Measurements from ENCODE around the gene MED29.

MED29 gene

GRCh38 chr19:39444598-39445195 is 53.5 kb downstream of the MED29 start:
- Histone ChIP-seq H3K4me2 (ENCODE audit: low read depth, low read length) (peak overlapping the region; percentile 81), H3K27me3 (replicated peaks; ENCODE audit: insufficient read depth, low read length) (no peaks in the 10 kb centered on the region), H3K4me1 (ENCODE audit: low read length) (peaks cover 36% of the 10 kb centered on the region), H3K9me3 (replicated peaks; ENCODE audit: insufficient read depth, low read length) (no peaks in the 10 kb centered on the region), H4K20me1 (ENCODE audit: insufficient read depth, low read length) (peaks cover 6% of the 10 kb centered on the region; the same call in 1 of the 2 replicates), H3K27ac (ENCODE audit: low read length) (peak overlapping the region; percentile 88), H3K79me2 (ENCODE audit: low read length) (peaks cover 48% of the 10 kb centered on the region), H2AFZ (ENCODE audit: low read length) (peak overlapping the region; percentile 57; the same call in 1 of the 2 replicates), H3K9me2 (replicated peaks; ENCODE audit: insufficient read depth, low read length) (no peaks in the 10 kb centered on the region), H3K36me3 (replicated peaks; ENCODE audit: insufficient read depth, low read length) (no peaks in the 10 kb centered on the region), H3K4me3 (ENCODE audit: low read length) (peak overlapping the region; percentile 99), H3F3A (ENCODE audit: insufficient read depth, low read length) (peaks cover 20% of the 10 kb centered on the region), H3K9ac (ENCODE audit: low read length) (peak overlapping the region; percentile 98)
- TF ChIP-seq EZH2phosphoT487 (IDR thresholded peaks at IDR 0.05; ENCODE audit: low read length) (no peak), CTCF (IDR thresholded peaks at IDR 0.05; ENCODE audit: low read length) (no peak), EZH2 (optimal IDR thresholded peaks at IDR 0.05; ENCODE audit: low read depth, low read length) (no peak)
- DNase-seq, result peak; percentile 33

GRCh38 chr19:39445196-39446111 is 54.3 kb downstream of the MED29 start, which contains the start of gene SUPT5H:
Gene SUPT5H, plus strand, starts transcription at chr19:39445582. Its CDS starts 309 bp downstream, at chr19:39445891.
- Histone ChIP-seq H3F3A (ENCODE audit: insufficient read depth, low read length) (peaks cover 20% of the 10 kb centered on the region), H3K27ac (ENCODE audit: low read length) (peak within 1 kb of the TSS; percentile 88), H3K36me3 (replicated peaks; ENCODE audit: insufficient read depth, low read length) (no peaks in the 10 kb centered on the region), H3K79me2 (ENCODE audit: low read length) (peaks cover 55% of the 10 kb centered on the region), H3K27me3 (replicated peaks; ENCODE audit: insufficient read depth, low read length) (no peaks in the 10 kb centered on the region), H3K9me2 (replicated peaks; ENCODE audit: insufficient read depth, low read length) (no peaks in the 10 kb centered on the region), H3K9ac (ENCODE audit: low read length) (peak within 1 kb of the TSS; percentile 98), H2AFZ (ENCODE audit: low read length) (peak within 1 kb of the TSS; percentile 57; the same call in 1 of the 2 replicates), H3K4me3 (ENCODE audit: low read length) (peak within 1 kb of the TSS; percentile 99), H4K20me1 (ENCODE audit: insufficient read depth, low read length) (peaks cover 6% of the 10 kb centered on the region; the same call in 1 of the 2 replicates), H3K4me1 (ENCODE audit: low read length) (peaks cover 30% of the 10 kb centered on the region), H3K4me2 (ENCODE audit: low read depth, low read length) (peak within 1 kb of the TSS; percentile 87), H3K9me3 (replicated peaks; ENCODE audit: insufficient read depth, low read length) (no peaks in the 10 kb centered on the region)
- peak; percentile 99 for DNase-seq
- TF ChIP-seq CTCF (IDR thresholded peaks at IDR 0.05; ENCODE audit: low read length), result no peak
- no peak for TF ChIP-seq EZH2 (optimal IDR thresholded peaks at IDR 0.05; ENCODE audit: low read depth, low read length)
- TF ChIP-seq EZH2phosphoT487 (IDR thresholded peaks at IDR 0.05; ENCODE audit: low read length), result no peak

- no peak overlapping the region for H2AFZ ChIP-seq (ENCODE audit: low read length)
- no peaks in the 10 kb centered on the region for H3K9me2 ChIP-seq (replicated peaks; ENCODE audit: insufficient read depth, low read length)
- no peak for TF ChIP-seq EZH2phosphoT487 (IDR thresholded peaks at IDR 0.05; ENCODE audit: low read length)
- no peak for TF ChIP-seq EZH2 (optimal IDR thresholded peaks at IDR 0.05; ENCODE audit: low read depth, low read length)
- TF ChIP-seq CTCF (IDR thresholded peaks at IDR 0.05; ENCODE audit: low read length), result no peak
- peaks cover 18% of the 10 kb centered on the region for H3F3A ChIP-seq (ENCODE audit: insufficient read depth, low read length)
- H3K4me1 ChIP-seq (ENCODE audit: low read length), result peaks cover 25% of the 10 kb centered on the region
- no peaks in the 10 kb centered on the region for H3K27me3 ChIP-seq (replicated peaks; ENCODE audit: insufficient read depth, low read length)
- H3K27ac ChIP-seq (ENCODE audit: low read length), result peak overlapping the region; percentile 88; the same call in 1 of the 2 replicates
- H3K9me3 ChIP-seq (replicated peaks; ENCODE audit: insufficient read depth, low read length), result no peaks in the 10 kb centered on the region
- no peaks in the 10 kb centered on the region for H3K36me3 ChIP-seq (replicated peaks; ENCODE audit: insufficient read depth, low read length)
- H4K20me1 ChIP-seq (ENCODE audit: insufficient read depth, low read length), result peaks cover 6% of the 10 kb centered on the region; the same call in 1 of the 2 replicates
- peak overlapping the region; percentile 87 for H3K4me2 ChIP-seq (ENCODE audit: low read depth, low read length)
- H3K79me2 ChIP-seq (ENCODE audit: low read length), result peaks cover 66% of the 10 kb centered on the region
- DNase-seq, result no peak
- H3K4me3 ChIP-seq (ENCODE audit: low read length), result peak overlapping the region; percentile 99
- peak overlapping the region; percentile 98 for H3K9ac ChIP-seq (ENCODE audit: low read length)
These were observed 55.3 kb downstream of the MED29 start for GRCh38 chr19:39446365-39447084.
